Suppressor macrophage treated with lipopolysaccharide for 4 hours (primary cell): ENCODE measurements around the gene INPP5E.

Source experiments
- DNase-seq: peaks from one replicate; pipeline ENCODE4 v3.0.0-alpha.2; 2020

INPP5E gene

GRCh38 chr9:136472640-136473353 lies 33.2 kb upstream of the INPP5E start:
- no peak for DNase-seq

GRCh38 chr9:136471802-136472487 lies 32.3 kb upstream of the INPP5E start:
- DNase-seq, result no peak

GRCh38 chr9:136470792-136471469 lies 31.3 kb upstream of the INPP5E start:
- DNase-seq, result no peak

- no peak for DNase-seq
Observed at GRCh38 chr9:136470356-136470755, 30.7 kb upstream of the INPP5E start.

GRCh38 chr9:136467766-136468165 lies 28.1 kb upstream of the INPP5E start:
- DNase-seq, result no peak

GRCh38 chr9:136466155-136466541 lies 26.5 kb upstream of the INPP5E start:
- no peak for DNase-seq

- DNase-seq, result no peak
Observed at GRCh38 chr9:136465500-136466154, 26.0 kb upstream of the INPP5E start.

- no peak for DNase-seq
Observed at GRCh38 chr9:136464241-136464640, 24.6 kb upstream of the INPP5E start.

- DNase-seq, result no peak
Observed at GRCh38 chr9:136463578-136463977, 23.9 kb upstream of the INPP5E start.

GRCh38 chr9:136462664-136463063 lies 23.0 kb upstream of the INPP5E start:
- no peak for DNase-seq

- DNase-seq, result no peak
Observed at GRCh38 chr9:136460772-136461325, 21.2 kb upstream of the INPP5E start.

- no peak for DNase-seq
Observed at GRCh38 chr9:136459425-136459824, 19.8 kb upstream of the INPP5E start.

- DNase-seq, result no peak
Observed at GRCh38 chr9:136457326-136457725, 17.7 kb upstream of the INPP5E start.

GRCh38 chr9:136456258-136456657 lies 16.6 kb upstream of the INPP5E start:
- no peak for DNase-seq

GRCh38 chr9:136455043-136456002 lies 15.7 kb upstream of the INPP5E start:
- no peak for DNase-seq

- DNase-seq, result no peak
Observed at GRCh38 chr9:136454026-136454796, 14.6 kb upstream of the INPP5E start.

- no peak for DNase-seq
Observed at GRCh38 chr9:136453326-136453725, 13.7 kb upstream of the INPP5E start.

GRCh38 chr9:136451221-136451877 lies 11.7 kb upstream of the INPP5E start:
- DNase-seq, result no peak

- DNase-seq, result no peak
Observed at GRCh38 chr9:136448655-136449054, 9.0 kb upstream of the INPP5E start.

- no peak for DNase-seq
Observed at GRCh38 chr9:136447173-136447778, 7.6 kb upstream of the INPP5E start.
